HEK293T (cell line): Measurements from ENCODE around the gene NDUFAF2.
"Not testable (repeated sequence)": the region's sequence is repeated elsewhere in the genome, so short reads cannot be mapped to it uniquely, and the experiment has no call there.

Experiments
- CTCF ChIA-PET: fragments of 350-600 bp; formaldehyde crosslinking; extraction: SDS; loops from one replicate; lab custom pipeline; 2021; ENCODE audit warnings: antibody characterized with exemption, inconsistent platforms; lab: Yijun Ruan, JAX
- POLR2A ChIA-PET: fragments of 350-600 bp; formaldehyde crosslinking; extraction: SDS; loops from one replicate; lab custom pipeline; 2020; ENCODE audit warnings: antibody characterized with exemption, inconsistent platforms; lab: Yijun Ruan, JAX
- DNase-seq: peaks from one replicate; pipeline ENCODE4 v3.0.0; 2012; ENCODE audit warnings: mixed read lengths; ENCODE audit errors: extremely low spot score
- ARNT ChIP-seq: fragments of 450-650 bp; IDR thresholded peaks from 2 replicates; pipeline ENCODE4 v1.6.1; 2017; ENCODE audit warnings: mild to moderate bottlenecking
- BHLHE40 ChIP-seq: fragments of 450-650 bp; IDR thresholded peaks from 2 replicates; pipeline ENCODE4 v1.6.1; 2016; ENCODE audit warnings: mild to moderate bottlenecking, moderate library complexity, borderline replicate concordance
- CTBP1 ChIP-seq: fragments of 450-650 bp; IDR thresholded peaks from 2 replicates; pipeline ENCODE4 v1.6.1; 2016; ENCODE audit warnings: borderline replicate concordance
- ELF4 ChIP-seq: fragments of 450-650 bp; IDR thresholded peaks from 2 replicates; pipeline ENCODE4 v1.6.1; 2017; ENCODE audit warnings: antibody characterized with exemption
- FOXA1 ChIP-seq: fragments of 450-650 bp; IDR thresholded peaks from 2 replicates; pipeline ENCODE4 v1.6.1; 2016; ENCODE audit warnings: mild to moderate bottlenecking
- FOXK2 ChIP-seq: fragments of 450-650 bp; IDR thresholded peaks from 2 replicates; pipeline ENCODE4 v1.6.1; 2016; ENCODE audit warnings: mild to moderate bottlenecking
- FOXM1 ChIP-seq: fragments of 450-650 bp; IDR thresholded peaks from 2 replicates; pipeline ENCODE4 v1.6.1; 2017; ENCODE audit warnings: mild to moderate bottlenecking, borderline replicate concordance
- HDGF ChIP-seq: fragments of 450-650 bp; IDR thresholded peaks from 2 replicates; pipeline ENCODE4 v1.6.1; 2017; ENCODE audit warnings: antibody characterized with exemption, borderline replicate concordance
- L3MBTL2 ChIP-seq: fragments of 450-650 bp; conservative IDR thresholded peaks from 2 replicates; pipeline ENCODE4 v1.6.1; 2016; ENCODE audit warnings: mild to moderate bottlenecking
- LEF1 ChIP-seq: fragments of 450-650 bp; IDR thresholded peaks from 2 replicates; pipeline ENCODE4 v1.6.1; 2017; ENCODE audit warnings: mild to moderate bottlenecking, borderline replicate concordance
- NFRKB ChIP-seq: fragments of 450-650 bp; IDR thresholded peaks from 2 replicates; pipeline ENCODE4 v1.6.1; 2016; ENCODE audit warnings: mild to moderate bottlenecking, moderate library complexity
- PKNOX1 ChIP-seq: fragments of 450-650 bp; IDR thresholded peaks from 2 replicates; pipeline ENCODE4 v1.6.1; 2016
- SP1 ChIP-seq: fragments of 450-650 bp; IDR thresholded peaks from 2 replicates; pipeline ENCODE4 v1.6.1; 2017
- SUZ12 ChIP-seq: fragments of 450-650 bp; IDR thresholded peaks from 2 replicates; pipeline ENCODE4 v1.6.1; 2016; ENCODE audit warnings: mild to moderate bottlenecking
- TARDBP ChIP-seq: fragments of 450-650 bp; IDR thresholded peaks from 2 replicates; pipeline ENCODE4 v1.6.1; 2016
- ZNF384 ChIP-seq: fragments of 450-650 bp; IDR thresholded peaks from 2 replicates; pipeline ENCODE4 v1.6.1; 2016

NDUFAF2 gene

DNA sequence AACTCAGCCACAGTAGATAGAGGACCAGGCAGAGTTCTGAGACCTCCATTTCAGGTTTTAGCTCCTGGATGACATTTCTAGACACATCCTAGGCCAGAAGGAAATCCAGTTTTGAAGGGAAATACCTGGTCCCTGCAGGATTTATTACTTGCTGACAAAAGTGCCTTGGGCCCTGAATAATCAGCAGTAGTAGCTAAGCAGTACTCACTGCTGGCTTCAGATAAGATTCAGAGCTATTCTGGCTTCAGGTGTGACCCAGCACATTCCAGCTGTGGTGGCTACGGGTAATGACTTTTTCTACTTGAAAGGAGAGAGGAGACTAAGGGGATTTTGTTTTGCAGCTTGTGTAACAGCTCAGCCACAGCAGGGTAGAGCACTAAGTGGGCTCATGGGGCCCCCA, 34.0 kb downstream of the NDUFAF2 start:
- ChIA-PET POLR2A (no interaction called here), CTCF (no interaction called here)
- TF ChIP-seq FOXK2 = no peak
- DNase-seq = no peak

DNA sequence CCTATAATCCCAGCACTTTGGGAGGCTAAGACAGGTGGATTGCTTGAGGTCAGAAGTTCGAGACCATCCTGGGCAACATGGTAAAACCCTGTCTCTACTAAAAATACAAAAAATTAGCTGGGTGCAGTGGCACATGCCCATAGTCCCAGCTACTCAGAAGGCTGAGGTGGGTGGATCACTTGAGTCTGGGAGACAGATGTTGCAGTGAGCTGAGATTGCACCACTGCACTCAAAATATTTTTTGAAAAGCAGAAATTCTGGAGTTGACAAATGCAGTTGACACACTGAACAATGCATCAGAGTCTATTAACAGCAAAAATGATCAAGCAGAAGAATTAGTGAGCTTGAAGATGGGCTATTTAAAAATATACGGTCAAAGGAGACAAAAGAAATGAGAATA, 35.5 kb downstream of the NDUFAF2 start:
- CTCF ChIA-PET = no interaction called here
- no peak for DNase-seq
- TF ChIP-seq ZNF384 = no peak
- POLR2A ChIA-PET = no interaction called here

DNA sequence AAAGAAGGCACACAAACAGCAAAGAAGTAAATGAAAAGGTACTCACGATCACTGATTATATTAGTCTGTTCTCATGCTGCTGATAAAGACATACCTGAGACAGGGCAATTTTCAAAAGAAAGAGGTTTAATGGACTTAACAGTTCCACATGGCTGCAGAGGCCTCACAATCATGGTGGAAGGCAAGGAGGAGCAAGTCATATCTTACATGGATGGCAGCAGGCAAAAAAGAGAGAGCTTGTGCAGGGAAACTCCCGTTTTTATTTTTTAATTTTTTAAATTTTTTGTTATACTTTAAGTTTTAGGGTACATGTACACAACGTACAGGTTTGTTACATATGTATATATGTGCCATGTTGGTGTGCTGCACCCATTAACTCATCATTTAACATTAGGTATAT, 37.1 kb downstream of the NDUFAF2 start:
- DNase-seq, POLR2A ChIA-PET, CTCF ChIA-PET: not testable (repeated sequence)

DNA sequence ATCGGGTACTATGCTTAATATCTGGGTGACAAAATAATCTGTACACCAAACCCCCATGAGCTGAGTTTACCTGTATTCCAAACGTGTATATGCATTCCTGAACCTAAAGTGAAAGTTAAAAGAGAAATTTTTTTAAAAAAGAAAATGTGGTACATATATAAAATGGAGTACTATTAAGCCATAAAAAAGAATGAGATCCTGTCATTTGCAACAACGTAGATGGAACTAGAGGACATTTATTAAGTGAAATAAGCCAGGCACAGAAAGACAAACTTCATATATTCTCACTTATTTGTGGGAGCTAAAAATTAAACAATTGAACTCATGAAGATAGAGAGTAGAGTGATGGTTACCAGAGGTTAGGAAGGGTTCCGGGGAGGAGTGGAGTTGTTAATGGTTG, 44.8 kb downstream of the NDUFAF2 start:
- CTCF ChIA-PET = no interaction called here
- DNase-seq = no peak
- POLR2A ChIA-PET = no interaction called here
- TF ChIP-seq LEF1 (no peak), SUZ12 (no peak), ELF4 (no peak), FOXM1 (no peak), HDGF (no peak)

- no peak for DNase-seq
- POLR2A ChIA-PET = no interaction called here
- TF ChIP-seq HDGF (no peak), FOXK2 (no peak), CTBP1 (no peak), L3MBTL2 (no peak), SP1 (no peak)
- CTCF ChIA-PET = interaction anchor here (0.7 kb wide), 1 partner anchor 59 kb away, joined by 4 read pairs; no protein-coding TSS in a partner anchor
Observed at GRCh38 chr5:60992871-60993270, 47.9 kb downstream of the NDUFAF2 start.

- POLR2A ChIA-PET = no interaction called here
- CTCF ChIA-PET = no interaction called here
Observed at GRCh38 chr5:60993425-60993824, 48.4 kb downstream of the NDUFAF2 start.

GRCh38 chr5:60993875-60994571, 49.0 kb downstream of the NDUFAF2 start:
- POLR2A ChIA-PET = no interaction called here
- CTCF ChIA-PET = no interaction called here
- TF ChIP-seq CTBP1 (no peak), PKNOX1 (no peak), LEF1 (no peak), FOXM1 (no peak), FOXK2 (no peak), HDGF (no peak), NFRKB (no peak), ELF4 (no peak), ARNT (no peak), ZNF384 (no peak), TARDBP (no peak), L3MBTL2 (no peak), SP1 (no peak), FOXA1 (no peak), BHLHE40 (no peak)
- DNase-seq = no peak

More at GRCh38 chr5:60993425-60993824, 48.4 kb downstream of the NDUFAF2 start:
- no peak for TF ChIP-seq SP1
- no peak for TF ChIP-seq HDGF
- no peak for TF ChIP-seq BHLHE40
- no peak for TF ChIP-seq PKNOX1
- TF ChIP-seq ELF4 = no peak
- no peak for TF ChIP-seq FOXA1
- no peak for DNase-seq

- ChIA-PET CTCF (no interaction called here), POLR2A (interaction anchor here (0.8 kb wide), 1 partner anchor 296 kb away, joined by 3 read pairs; the partner anchor contains the start of gene DEPDC1B)
- no peak for TF ChIP-seq ARNT
- no peak for TF ChIP-seq BHLHE40
- no peak for TF ChIP-seq LEF1
- no peak for TF ChIP-seq PKNOX1
- no peak for TF ChIP-seq CTBP1
- no peak for TF ChIP-seq NFRKB
- TF ChIP-seq ELF4 = no peak
- TF ChIP-seq FOXM1 = no peak
- no peak for TF ChIP-seq HDGF
- no peak for TF ChIP-seq L3MBTL2
- TF ChIP-seq TARDBP = no peak
- TF ChIP-seq SUZ12 = no peak
- no peak for DNase-seq
Observed at GRCh38 chr5:60996368-60996767, 51.4 kb downstream of the NDUFAF2 start.
